Neural cell (in vitro differentiated cells): ENCODE results near the gene BRIX1. TPM values are rescaled to one million over a fixed set of nuclear protein-coding genes. Genes with fewer than 3 reads are reported as not detected.

Source experiments
- H2AFZ ChIP-seq: fragments of 200-600, 300-800 bp; sonication (generic), shearing (Covaris generic); 2 replicates; pipeline ENCODE4 v1.6.0; 2014; ENCODE audit warnings: low read depth, mild to moderate bottlenecking, antibody characterized with exemption, low read length, moderate library complexity
- H3F3A ChIP-seq: fragments of 200-600 bp; shearing (Covaris generic); 2 replicates; pipeline ENCODE4 v1.6.1; 2016; ENCODE audit warnings: mild to moderate bottlenecking, moderate library complexity, mixed read lengths, antibody characterized with exemption, low read length; ENCODE audit not compliant: insufficient read depth, poor library complexity, severe bottlenecking
- H3K27ac ChIP-seq: fragments of 200-600, 300-800 bp; sonication (generic), shearing (Covaris generic); 2 replicates; pipeline ENCODE4 v1.5.1; 2014; ENCODE audit warnings: mild to moderate bottlenecking, low read length, moderate library complexity
- H3K27me3 ChIP-seq: fragments of 300-800, 200-600 bp; sonication (generic), shearing (Covaris generic); 2 replicates; pipeline ENCODE4 v1.6.0; 2014; ENCODE audit warnings: mild to moderate bottlenecking, low read depth, low read length, moderate library complexity; ENCODE audit not compliant: insufficient read depth
- H3K36me3 ChIP-seq: fragments of 300-800, 200-600 bp; sonication (generic), shearing (Covaris generic); 2 replicates; pipeline ENCODE4 v1.5.1; 2014; ENCODE audit warnings: mild to moderate bottlenecking, antibody characterized with exemption, low read length, moderate library complexity; ENCODE audit not compliant: insufficient read depth
- H3K4me2 ChIP-seq: fragments of 300-800, 200-600 bp; sonication (generic), shearing (Covaris generic); 2 replicates; pipeline ENCODE4 v1.6.0; 2014; ENCODE audit warnings: mild to moderate bottlenecking, low read length
- H3K4me3 ChIP-seq: fragments of 300-800, 200-600 bp; sonication (generic), shearing (Covaris generic); 2 replicates; pipeline ENCODE4 v1.5.1; 2014; ENCODE audit warnings: mild to moderate bottlenecking, low read length, moderate library complexity
- H3K79me2 ChIP-seq: fragments of 200-600 bp; shearing (Covaris generic); replicated peaks from 2 replicates; pipeline ENCODE4 v1.6.0; 2014; ENCODE audit warnings: mild to moderate bottlenecking, low read length, moderate library complexity; ENCODE audit not compliant: insufficient read depth
- H3K9ac ChIP-seq: fragments of 300-800, 200-600 bp; sonication (generic), shearing (Covaris generic); 2 replicates; pipeline ENCODE4 v1.6.1; 2016; ENCODE audit warnings: mild to moderate bottlenecking, low read length, mixed read lengths
- H3K9me2 ChIP-seq: fragments of 200-600 bp; shearing (Covaris generic); 2 replicates; pipeline ENCODE4 v1.6.1; 2016; ENCODE audit warnings: mild to moderate bottlenecking, low read length, mixed read lengths; ENCODE audit not compliant: insufficient read depth
- H3K9me3 ChIP-seq: fragments of 200-600, 300-800 bp; sonication (generic), shearing (Covaris generic); 2 replicates; pipeline ENCODE4 v1.6.1; 2016; ENCODE audit warnings: mild to moderate bottlenecking, mixed run types, low read length, moderate library complexity, mixed read lengths
- H4K20me1 ChIP-seq: fragments of 200-600 bp; shearing (Covaris generic); 2 replicates; pipeline ENCODE4 v1.6.1; 2016; ENCODE audit warnings: mild to moderate bottlenecking, mixed run types; ENCODE audit not compliant: insufficient read depth
- EP300 ChIP-seq: fragments of 450-650 bp; conservative IDR thresholded peaks from 2 replicates; pipeline ENCODE4 v1.6.1; 2014; ENCODE audit warnings: antibody characterized with exemption, mild to moderate bottlenecking, moderate library complexity; ENCODE audit not compliant: poor library complexity, severe bottlenecking
- EZH2 ChIP-seq: fragments of 200-600, 300-800 bp; shearing (Covaris generic), sonication (generic); IDR thresholded peaks from 2 replicates; pipeline ENCODE4 v1.6.1; 2014; ENCODE audit warnings: antibody characterized with exemption, low read length, borderline replicate concordance, mild to moderate bottlenecking; ENCODE audit not compliant: insufficient read depth, poor library complexity, severe bottlenecking
- MXI1 ChIP-seq: fragments of 450-650 bp; conservative IDR thresholded peaks from 2 replicates; pipeline ENCODE4 v1.6.1; 2014; ENCODE audit warnings: antibody characterized with exemption, mild to moderate bottlenecking; ENCODE audit not compliant: poor library complexity, severe bottlenecking
- POLR2AphosphoS5 ChIP-seq: IDR thresholded peaks from 2 replicates; pipeline ENCODE4 v1.6.1; 2012
- RAD21 ChIP-seq: fragments of 450-650 bp; conservative IDR thresholded peaks from 2 replicates; pipeline ENCODE4 v1.6.1; 2014; ENCODE audit warnings: antibody characterized with exemption, mild to moderate bottlenecking, moderate library complexity
- SMC3 ChIP-seq: fragments of 450-650 bp; conservative IDR thresholded peaks from 2 replicates; pipeline ENCODE4 v1.6.1; 2014; ENCODE audit warnings: antibody characterized with exemption, mild to moderate bottlenecking, moderate library complexity; ENCODE audit not compliant: poor library complexity
- TAF1 ChIP-seq: IDR thresholded peaks from 2 replicates; pipeline ENCODE4 v1.6.1; 2012; ENCODE audit warnings: low read depth
- polyA plus RNA-seq: library from polyadenylated mRNA; depleted of rRNA; stranded (reverse); fragments of >200 nt; gene quantifications from 2 replicates; pipeline ENCODE4 v1.2.3, GENCODE V29; 2014
- TF ChIP-seq, protein P1 (sequence below): IDR thresholded peaks from 2 replicates; pipeline ENCODE4 v1.6.1; 2012; ENCODE audit warnings: borderline replicate concordance
- TF ChIP-seq, protein P2 (sequence below): fragments of 450-650 bp; IDR thresholded peaks from 2 replicates; pipeline ENCODE4 v1.5.1; 2014; ENCODE audit warnings: antibody characterized with exemption, mild to moderate bottlenecking, moderate library complexity; ENCODE audit not compliant: poor library complexity, severe bottlenecking

BRIX1 gene
- polyA plus RNA-seq, 1 donor from 2014 or later, result 24.9 TPM

DNA sequence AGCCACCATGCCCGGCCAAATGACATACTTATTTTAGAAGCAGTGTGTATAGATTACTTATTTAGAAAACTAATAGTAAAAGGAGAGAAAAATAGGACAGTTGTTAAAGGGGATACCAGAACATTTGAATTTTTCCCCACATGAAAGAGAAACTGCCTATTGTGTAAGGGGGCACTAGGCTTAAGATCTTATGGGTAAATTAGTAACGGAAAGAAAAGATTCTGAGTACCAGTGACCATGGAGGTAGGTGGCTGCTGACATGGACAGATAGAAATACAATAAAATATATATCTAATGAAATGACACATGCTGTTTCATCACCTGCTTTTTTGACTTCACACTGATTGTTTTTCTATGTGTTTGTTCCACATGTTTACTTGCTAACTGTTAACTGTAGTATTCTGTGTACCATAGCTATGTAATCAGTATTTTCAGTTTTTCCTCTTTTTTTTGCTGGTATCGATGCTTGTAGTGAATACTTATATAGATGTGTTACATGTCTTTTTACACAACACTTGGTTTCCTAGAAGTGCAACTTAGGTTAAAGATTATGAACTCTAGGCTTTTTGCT lies 10.9 kb downstream of the BRIX1 start:
- no peak overlapping the region for H3K4me2 ChIP-seq
- H4K20me1 ChIP-seq, result no peaks in the 10 kb centered on the region
- no peaks in the 10 kb centered on the region for H3K9me3 ChIP-seq
- H3K27ac ChIP-seq, result no peak overlapping the region
- H3K27me3 ChIP-seq, result no peaks in the 10 kb centered on the region
- no peak overlapping the region for H3K9ac ChIP-seq
- no peaks in the 10 kb centered on the region for H3K9me2 ChIP-seq
- H3F3A ChIP-seq, result peaks cover 5% of the 10 kb centered on the region
- no peak overlapping the region for H3K4me3 ChIP-seq
- TF ChIP-seq TAF1 (no peak), SMC3 (no peak), MXI1 (no peak), POLR2AphosphoS5 (no peak), RAD21 (no peak), EP300 (no peak), EZH2 (no peak)
- TF ChIP-seq, protein P1, sequence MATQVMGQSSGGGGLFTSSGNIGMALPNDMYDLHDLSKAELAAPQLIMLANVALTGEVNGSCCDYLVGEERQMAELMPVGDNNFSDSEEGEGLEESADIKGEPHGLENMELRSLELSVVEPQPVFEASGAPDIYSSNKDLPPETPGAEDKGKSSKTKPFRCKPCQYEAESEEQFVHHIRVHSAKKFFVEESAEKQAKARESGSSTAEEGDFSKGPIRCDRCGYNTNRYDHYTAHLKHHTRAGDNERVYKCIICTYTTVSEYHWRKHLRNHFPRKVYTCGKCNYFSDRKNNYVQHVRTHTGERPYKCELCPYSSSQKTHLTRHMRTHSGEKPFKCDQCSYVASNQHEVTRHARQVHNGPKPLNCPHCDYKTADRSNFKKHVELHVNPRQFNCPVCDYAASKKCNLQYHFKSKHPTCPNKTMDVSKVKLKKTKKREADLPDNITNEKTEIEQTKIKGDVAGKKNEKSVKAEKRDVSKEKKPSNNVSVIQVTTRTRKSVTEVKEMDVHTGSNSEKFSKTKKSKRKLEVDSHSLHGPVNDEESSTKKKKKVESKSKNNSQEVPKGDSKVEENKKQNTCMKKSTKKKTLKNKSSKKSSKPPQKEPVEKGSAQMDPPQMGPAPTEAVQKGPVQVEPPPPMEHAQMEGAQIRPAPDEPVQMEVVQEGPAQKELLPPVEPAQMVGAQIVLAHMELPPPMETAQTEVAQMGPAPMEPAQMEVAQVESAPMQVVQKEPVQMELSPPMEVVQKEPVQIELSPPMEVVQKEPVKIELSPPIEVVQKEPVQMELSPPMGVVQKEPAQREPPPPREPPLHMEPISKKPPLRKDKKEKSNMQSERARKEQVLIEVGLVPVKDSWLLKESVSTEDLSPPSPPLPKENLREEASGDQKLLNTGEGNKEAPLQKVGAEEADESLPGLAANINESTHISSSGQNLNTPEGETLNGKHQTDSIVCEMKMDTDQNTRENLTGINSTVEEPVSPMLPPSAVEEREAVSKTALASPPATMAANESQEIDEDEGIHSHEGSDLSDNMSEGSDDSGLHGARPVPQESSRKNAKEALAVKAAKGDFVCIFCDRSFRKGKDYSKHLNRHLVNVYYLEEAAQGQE, result no peak
- TF ChIP-seq, protein P2, sequence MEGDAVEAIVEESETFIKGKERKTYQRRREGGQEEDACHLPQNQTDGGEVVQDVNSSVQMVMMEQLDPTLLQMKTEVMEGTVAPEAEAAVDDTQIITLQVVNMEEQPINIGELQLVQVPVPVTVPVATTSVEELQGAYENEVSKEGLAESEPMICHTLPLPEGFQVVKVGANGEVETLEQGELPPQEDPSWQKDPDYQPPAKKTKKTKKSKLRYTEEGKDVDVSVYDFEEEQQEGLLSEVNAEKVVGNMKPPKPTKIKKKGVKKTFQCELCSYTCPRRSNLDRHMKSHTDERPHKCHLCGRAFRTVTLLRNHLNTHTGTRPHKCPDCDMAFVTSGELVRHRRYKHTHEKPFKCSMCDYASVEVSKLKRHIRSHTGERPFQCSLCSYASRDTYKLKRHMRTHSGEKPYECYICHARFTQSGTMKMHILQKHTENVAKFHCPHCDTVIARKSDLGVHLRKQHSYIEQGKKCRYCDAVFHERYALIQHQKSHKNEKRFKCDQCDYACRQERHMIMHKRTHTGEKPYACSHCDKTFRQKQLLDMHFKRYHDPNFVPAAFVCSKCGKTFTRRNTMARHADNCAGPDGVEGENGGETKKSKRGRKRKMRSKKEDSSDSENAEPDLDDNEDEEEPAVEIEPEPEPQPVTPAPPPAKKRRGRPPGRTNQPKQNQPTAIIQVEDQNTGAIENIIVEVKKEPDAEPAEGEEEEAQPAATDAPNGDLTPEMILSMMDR, result no peak
- H3K36me3 ChIP-seq, result no peaks in the 10 kb centered on the region
- H2AFZ ChIP-seq, result no peak overlapping the region
- peaks cover 13% of the 10 kb centered on the region for H3K79me2 ChIP-seq

DNA sequence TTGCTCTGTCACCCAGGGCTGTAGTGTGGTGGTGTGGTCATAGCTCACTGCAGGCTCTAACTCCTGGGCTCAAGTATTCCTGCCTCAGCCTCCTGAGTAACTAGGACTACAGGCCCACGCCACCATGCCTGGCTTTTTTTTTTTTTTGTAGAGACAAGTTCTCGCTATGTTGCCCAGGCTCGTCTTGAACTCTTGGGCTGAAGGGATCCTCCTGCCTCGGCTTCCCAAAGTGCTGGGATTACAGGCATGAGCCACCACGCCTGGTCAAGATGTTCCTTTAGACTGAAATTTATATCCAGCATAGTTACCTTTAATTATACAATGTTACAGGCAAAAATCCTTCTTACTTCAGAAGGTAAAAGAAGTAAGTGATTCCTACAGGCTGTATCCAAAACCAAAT lies 12.3 kb downstream of the BRIX1 start:
- H3K27me3 ChIP-seq, result no peaks in the 10 kb centered on the region
- H3K9ac ChIP-seq, result no peak overlapping the region
- H3K9me2 ChIP-seq, result no peaks in the 10 kb centered on the region
- H3K4me2 ChIP-seq, result no peak overlapping the region
- H3K79me2 ChIP-seq, result peaks cover 25% of the 10 kb centered on the region
- H3F3A ChIP-seq, result peaks cover 5% of the 10 kb centered on the region
- TF ChIP-seq MXI1 (no peak), SMC3 (no peak), POLR2AphosphoS5 (no peak), RAD21 (no peak), TAF1 (no peak), EP300 (no peak), EZH2 (no peak)
- TF ChIP-seq, protein P1, result no peak
- TF ChIP-seq, protein P2, result no peak
- H3K4me3 ChIP-seq, result no peak overlapping the region
- H3K9me3 ChIP-seq, result no peaks in the 10 kb centered on the region
- H2AFZ ChIP-seq, result no peak overlapping the region
- H4K20me1 ChIP-seq, result no peaks in the 10 kb centered on the region
- H3K27ac ChIP-seq, result no peak overlapping the region
- H3K36me3 ChIP-seq, result no peaks in the 10 kb centered on the region
